Gastroesophageal sphincter (tissue), 4 donors: ENCODE data around the gene MT1M. TPM values are rescaled to one million over a fixed set of nuclear protein-coding genes. Genes with fewer than 3 reads are reported as not detected.
A peak's percentile ranks its signal among the peaks of the same experiment; 100 is the strongest.

Source experiments
- ATAC-seq: fragments of 150-250 bp; one replicate; pipeline ENCODE4 v1.9.1; 2016; ENCODE audit warnings: mild to moderate bottlenecking, moderate library complexity
- H3K27ac ChIP-seq, 4 donors: fragments of 200-600 bp; sonication (generic) in 3 of 4; 1 replicate in 3 of 4; 2 replicates in 1 of 4; pipeline ENCODE4 v1.5.1; 2016 to 2019
- H3K27me3 ChIP-seq: fragments of 200-600 bp; sonication (generic); one replicate; pipeline ENCODE4 v1.5.1; 2019
- H3K36me3 ChIP-seq, 2 donors: fragments of 200-600 bp; sonication (generic); one replicate each; pipeline ENCODE4 v1.5.1; 2019; ENCODE audit warnings: control low read depth in 1 of 2
- H3K4me1 ChIP-seq, 3 donors: fragments of 200-600 bp; sonication (generic); 1 replicate in 2 of 3; 2 replicates in 1 of 3; pipeline ENCODE4 v1.5.1; 2016 to 2019; ENCODE audit warnings: control low read depth in 2 of 3
- H3K4me3 ChIP-seq, 2 donors: fragments of 200-600 bp; sonication (generic); one replicate each; pipeline ENCODE4 v1.5.1; 2019; ENCODE audit warnings: mild to moderate bottlenecking in 1 of 2, moderate library complexity in 1 of 2
- H3K9me3 ChIP-seq, 3 donors: fragments of 200-600 bp; sonication (generic); one replicate each; pipeline ENCODE4 v1.5.1; 2017 to 2019; ENCODE audit warnings: control low read depth in 2 of 3
- CTCF ChIP-seq, 4 experiments: fragments of 200-600 bp in 2 of 4; fragments of 450-650 bp in 2 of 4; sonication (generic) in 1 of 4; IDR thresholded peaks; one replicate each; pipeline ENCODE4 v1.5.1; 2017 to 2019; ENCODE audit warnings: antibody characterized with exemption in 4 of 4, mild to moderate bottlenecking in 2 of 4, moderate library complexity in 2 of 4
- EP300 ChIP-seq: sonication (generic); formaldehyde crosslinking; IDR thresholded peaks from one replicate; pipeline ENCODE4 v1.6.1; 2017; ENCODE audit warnings: antibody characterized with exemption, mild to moderate bottlenecking
- POLR2A ChIP-seq, 2 donors: fragments of 450-650 bp; IDR thresholded peaks; one replicate each; pipeline ENCODE4 v1.6.1; 2017; ENCODE audit warnings: antibody characterized with exemption in 2 of 2, mild to moderate bottlenecking in 2 of 2, moderate library complexity in 1 of 2
- POLR2AphosphoS5 ChIP-seq: sonication (generic); formaldehyde crosslinking; IDR thresholded peaks from one replicate; pipeline ENCODE4 v1.6.1; 2017; ENCODE audit warnings: antibody characterized with exemption
- WGBS, 2 donors: methylation state at CpG; one replicate each; pipeline ENCODE4 v1.1.5; 2018; ENCODE audit warnings: low coverage in 1 of 2; 5-methylcytosine and 5-hydroxymethylcytosine counted together
- total RNA-seq, 4 donors: library from RNA; depleted of rRNA; stranded (reverse); fragments of >200 nt; gene quantifications; one replicate each; pipeline ENCODE4 v1.1.0, GENCODE V29; 2016

Gene MT1M
- total RNA-seq, 4 donors from 2014 or later: 2.6 to 36.9 (median 6.9) TPM

- TF ChIP-seq CTCF (IDR thresholded peaks at IDR 0.05) (no peak), POLR2A (IDR thresholded peaks at IDR 0.05) (no peak), EP300 (no peak), POLR2AphosphoS5 (no peak)
- no peak overlapping the region for H3K4me3 ChIP-seq
- no peak for ATAC-seq
- no peaks in the 10 kb centered on the region for H3K9me3 ChIP-seq
- peak overlapping the region in 2 of 4 donors; percentile 5 to 53 for H3K27ac ChIP-seq
- WGBS, 2 donors: 90 to 100% methylated on average over 2 of the region's 3 CpGs
- H3K27me3 ChIP-seq: peaks cover 20% of the 10 kb centered on the region
- H3K36me3 ChIP-seq: no peaks in the 10 kb centered on the region
- H3K4me1 ChIP-seq: peaks cover 0 to 45% (median 6%) of the 10 kb centered on the region in 3 donors
Measured at GRCh38 chr16:56629531-56629930, 2.9 kb upstream of the MT1M start.

GRCh38 chr16:56630134-56630533 is 2.3 kb upstream of the MT1M start:
- no peak overlapping the region for H3K4me3 ChIP-seq
- H3K4me1 ChIP-seq: peaks cover 0 to 43% (median 4%) of the 10 kb centered on the region in 3 donors
- no peak for TF ChIP-seq POLR2A (IDR thresholded peaks at IDR 0.05)
- TF ChIP-seq POLR2AphosphoS5: no peak
- no peak for TF ChIP-seq EP300
- TF ChIP-seq CTCF (IDR thresholded peaks at IDR 0.05): no peak
- H3K27ac ChIP-seq: no peak overlapping the region
- no peaks in the 10 kb centered on the region for H3K9me3 ChIP-seq
- ATAC-seq: no peak
- H3K27me3 ChIP-seq: peaks cover 26% of the 10 kb centered on the region
- H3K36me3 ChIP-seq: no peaks in the 10 kb centered on the region
- WGBS, 2 donors: 60% methylated on average over 3 of the region's 3 CpGs; no CpG with 5 or more reads in 1 of the 2 donors

- Histone ChIP-seq H3K36me3 (no peaks in the 10 kb centered on the region), H3K9me3 (no peaks in the 10 kb centered on the region), H3K27ac (peak overlapping the region in 3 of 4 donors; percentile 77 to 81 (median 79)), H3K27me3 (peaks cover 37% of the 10 kb centered on the region), H3K4me1 (peaks cover 0 to 45% (median 8%) of the 10 kb centered on the region in 3 donors), H3K4me3 (no peak overlapping the region)
- ATAC-seq: no peak
- no peak for TF ChIP-seq POLR2A (IDR thresholded peaks at IDR 0.05)
- no peak for TF ChIP-seq EP300
- TF ChIP-seq CTCF (IDR thresholded peaks at IDR 0.05): no peak
- TF ChIP-seq POLR2AphosphoS5: no peak
- 91 to 92% methylated on average over 9 to 10 of the region's 10 CpGs for WGBS, 2 donors
Measured at GRCh38 chr16:56631197-56631596, 1.3 kb upstream of the MT1M start.

- TF ChIP-seq EP300 (no peak), CTCF (IDR thresholded peaks at IDR 0.05) (no peak), POLR2A (IDR thresholded peaks at IDR 0.05) (no peak), POLR2AphosphoS5 (no peak)
- 31 to 79% methylated on average over 2 to 9 of the region's 14 CpGs for WGBS, 2 donors
- H3K4me1 ChIP-seq: peaks cover 0 to 39% (median 8%) of the 10 kb centered on the region in 3 donors
Measured at GRCh38 chr16:56631832-56632155, 665 bp upstream of the MT1M start.

GRCh38 chr16:56632848-56633365 is 448 bp downstream of the MT1M start:
- ATAC-seq: no peak
- Histone ChIP-seq H3K9me3 (no peaks in the 10 kb centered on the region), H3K36me3 (no peaks in the 10 kb centered on the region), H3K4me1 (peaks cover 0 to 36% (median 8%) of the 10 kb centered on the region in 3 donors), H3K27me3 (peaks cover 54% of the 10 kb centered on the region), H3K27ac (peak overlapping the region in 3 of 4 donors; percentile 77 to 81 (median 79)), H3K4me3 (peak overlapping the region; percentile 26 to 53)
- TF ChIP-seq POLR2A (IDR thresholded peaks at IDR 0.05) (no peak), CTCF (IDR thresholded peaks at IDR 0.05) (no peak), EP300 (no peak), POLR2AphosphoS5 (no peak)
- 20% methylated on average over 1 of the region's 6 CpGs for WGBS, 2 donors

More at GRCh38 chr16:56631832-56632155, 665 bp upstream of the MT1M start:
- Histone ChIP-seq H3K27ac (peak overlapping the region in 3 of 4 donors; percentile 77 to 81 (median 79)), H3K36me3 (no peaks in the 10 kb centered on the region), H3K9me3 (no peaks in the 10 kb centered on the region), H3K4me3 (peak overlapping the region; percentile 26 to 53), H3K27me3 (peaks cover 43% of the 10 kb centered on the region)
- no peak for ATAC-seq
